Keratinocyte (primary cell): ENCODE measurements around the gene PDK2.

Experiments used
- CTCF ChIP-seq, 3 experiments: IDR thresholded peaks in 1 of 3; conservative IDR thresholded peaks in 1 of 3; optimal IDR thresholded peaks in 1 of 3; 2 replicates in 2 of 3; 3 replicates in 1 of 3; pipeline versions ENCODE3 to v1.5.1; 2011; ENCODE audit warnings: low read length in 3 of 3, mild to moderate bottlenecking in 3 of 3, moderate library complexity in 2 of 3, control low read depth in 1 of 3, inconsistent platforms in 1 of 3; ENCODE audit not compliant: insufficient read depth in 2 of 3; ENCODE audit errors: extremely low read depth in 1 of 3
- EZH2 ChIP-seq: IDR thresholded peaks from one replicate; pipeline ENCODE4 v1.6.1; 2012; ENCODE audit warnings: inconsistent platforms, mild to moderate bottlenecking, low read length, moderate library complexity

GRCh38 chr17:50052822-50053653, 42.1 kb upstream of the PDK2 start:
- no peak for TF ChIP-seq CTCF (optimal IDR thresholded peaks at IDR 0.05 in 1 of 3, IDR thresholded peaks at IDR 0.05 in 1 of 3, conservative IDR thresholded peaks at IDR 0.05 in 1 of 3; ENCODE audit: extremely low read depth in 1 of 3, insufficient read depth in 2 of 3, low read length in 3 of 3)
- no peak for TF ChIP-seq EZH2
